Upper lobe of left lung (tissue), 4 donors: ENCODE measurements around the gene ABHD13.

ENCODE experiments used
- CTCF ChIP-seq, 6 experiments: fragments of 450-650 bp in 4 of 6; fragments of 200-600 bp in 2 of 6; sonication (generic) in 2 of 6; IDR thresholded peaks; one replicate each; pipeline ENCODE4 v1.5.1; 2016 to 2019; ENCODE audit warnings: antibody characterized with exemption in 6 of 6
- EP300 ChIP-seq, 4 donors: sonication (generic); formaldehyde crosslinking; IDR thresholded peaks; one replicate each; pipeline ENCODE4 v1.5.1; 2017; ENCODE audit warnings: antibody characterized with exemption in 4 of 4, control low read depth in 2 of 4

- TF ChIP-seq CTCF (IDR thresholded peaks at IDR 0.05) (no peak), EP300 (IDR thresholded peaks at IDR 0.05) (no peak)
These were observed 23.0 kb upstream of the ABHD13 start for GRCh38 chr13:108195146-108195545.
